GM12801 (cell line): ENCODE measurements around the gene MICOS13.

Experiments
- CTCF ChIP-seq: IDR thresholded peaks from one replicate; pipeline ENCODE4 v1.5.1; 2011; ENCODE audit warnings: control low read depth; ENCODE audit not compliant: insufficient read length; ENCODE audit errors: extremely low read depth

The MICOS13 gene

DNA sequence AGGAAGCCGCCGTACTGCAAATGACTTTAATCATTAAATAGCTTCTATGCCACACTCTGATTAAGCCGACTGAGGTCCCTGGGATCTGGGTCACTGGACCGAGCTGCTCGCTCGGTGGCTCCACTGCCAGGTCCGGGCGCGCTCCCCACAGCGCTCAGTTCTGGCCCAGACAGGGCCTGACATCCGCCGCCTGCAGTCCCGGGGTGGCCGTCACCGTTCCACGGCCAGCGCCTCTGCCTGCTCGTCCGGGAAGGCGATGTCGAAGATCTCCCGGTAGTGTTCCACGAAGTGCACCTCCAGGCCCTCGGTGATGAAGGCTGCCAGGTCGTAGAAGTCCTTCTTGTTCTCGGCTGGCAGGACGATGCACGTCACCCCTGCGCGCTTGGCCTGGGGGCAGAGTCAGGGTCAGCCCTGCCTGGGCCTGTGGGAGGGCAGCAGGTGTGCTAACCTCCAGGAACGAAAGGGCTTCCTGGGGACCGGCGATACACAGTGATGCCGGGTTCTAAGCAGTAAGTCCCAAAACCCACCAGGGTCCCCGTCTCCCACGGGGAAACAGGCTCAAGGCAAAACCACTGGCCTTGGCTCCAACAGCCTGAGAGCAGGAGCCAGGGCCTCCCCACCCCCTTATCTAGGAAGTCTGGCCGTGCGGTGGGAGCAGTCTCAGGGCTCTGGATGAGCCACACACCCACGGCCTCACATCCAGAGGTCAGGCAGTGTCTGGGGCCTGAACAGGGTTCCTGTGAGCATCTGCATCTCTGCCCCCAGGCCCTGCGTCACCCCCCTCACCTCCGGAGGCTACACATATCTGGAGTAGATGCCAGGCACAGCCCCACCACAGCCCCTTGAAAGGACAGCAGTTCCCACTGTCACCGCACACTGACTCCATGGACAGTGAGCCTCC, 11.8 kb upstream of the MICOS13 start:
- no peak for TF ChIP-seq CTCF

DNA sequence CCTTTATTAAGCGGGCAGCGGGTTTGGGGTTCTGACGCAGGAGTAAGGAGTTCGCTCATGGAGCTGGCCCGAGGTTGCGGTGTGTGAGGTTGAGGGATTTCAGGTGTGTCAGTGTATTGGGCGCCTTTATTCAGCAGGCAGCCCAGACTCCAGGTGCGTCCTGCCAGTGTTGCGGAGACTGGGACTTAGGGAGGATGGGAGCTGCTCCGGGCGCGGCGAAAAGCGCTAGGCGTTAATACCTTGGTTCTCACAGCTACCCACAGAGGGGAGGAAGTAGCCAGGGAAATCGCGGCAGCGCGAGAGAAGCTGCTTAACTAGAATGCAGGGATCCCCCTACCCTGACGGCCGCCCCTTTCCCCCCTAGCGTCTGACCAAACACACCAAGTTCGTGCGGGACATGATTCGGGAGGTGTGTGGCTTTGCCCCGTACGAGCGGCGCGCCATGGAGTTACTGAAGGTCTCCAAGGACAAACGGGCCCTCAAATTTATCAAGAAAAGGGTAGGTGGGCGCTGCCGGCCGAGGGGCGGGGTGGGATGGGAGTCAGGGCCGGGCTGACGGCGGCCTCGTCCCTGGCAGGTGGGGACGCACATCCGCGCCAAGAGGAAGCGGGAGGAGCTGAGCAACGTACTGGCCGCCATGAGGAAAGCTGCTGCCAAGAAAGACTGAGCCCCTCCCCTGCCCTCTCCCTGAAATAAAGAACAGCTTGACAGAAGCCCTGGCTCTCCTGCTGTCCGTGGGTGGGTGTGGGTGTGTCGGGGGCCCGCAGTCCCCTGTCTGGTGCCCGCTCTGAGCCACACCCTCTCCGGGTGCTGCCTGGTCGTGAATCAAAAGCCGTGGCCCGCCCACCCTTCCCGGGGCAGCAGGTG, 10.9 kb upstream of the MICOS13 start:
- TF ChIP-seq CTCF: no peak

- TF ChIP-seq CTCF: peak; percentile 89
Measured at GRCh38 chr19:5690125-5690954, 10.0 kb upstream of the MICOS13 start, which contains the start of gene RPL36. Gene RPL36, plus strand, starts transcription at chr19:5690295. Its CDS starts 213 bp downstream, at chr19:5690508.

DNA sequence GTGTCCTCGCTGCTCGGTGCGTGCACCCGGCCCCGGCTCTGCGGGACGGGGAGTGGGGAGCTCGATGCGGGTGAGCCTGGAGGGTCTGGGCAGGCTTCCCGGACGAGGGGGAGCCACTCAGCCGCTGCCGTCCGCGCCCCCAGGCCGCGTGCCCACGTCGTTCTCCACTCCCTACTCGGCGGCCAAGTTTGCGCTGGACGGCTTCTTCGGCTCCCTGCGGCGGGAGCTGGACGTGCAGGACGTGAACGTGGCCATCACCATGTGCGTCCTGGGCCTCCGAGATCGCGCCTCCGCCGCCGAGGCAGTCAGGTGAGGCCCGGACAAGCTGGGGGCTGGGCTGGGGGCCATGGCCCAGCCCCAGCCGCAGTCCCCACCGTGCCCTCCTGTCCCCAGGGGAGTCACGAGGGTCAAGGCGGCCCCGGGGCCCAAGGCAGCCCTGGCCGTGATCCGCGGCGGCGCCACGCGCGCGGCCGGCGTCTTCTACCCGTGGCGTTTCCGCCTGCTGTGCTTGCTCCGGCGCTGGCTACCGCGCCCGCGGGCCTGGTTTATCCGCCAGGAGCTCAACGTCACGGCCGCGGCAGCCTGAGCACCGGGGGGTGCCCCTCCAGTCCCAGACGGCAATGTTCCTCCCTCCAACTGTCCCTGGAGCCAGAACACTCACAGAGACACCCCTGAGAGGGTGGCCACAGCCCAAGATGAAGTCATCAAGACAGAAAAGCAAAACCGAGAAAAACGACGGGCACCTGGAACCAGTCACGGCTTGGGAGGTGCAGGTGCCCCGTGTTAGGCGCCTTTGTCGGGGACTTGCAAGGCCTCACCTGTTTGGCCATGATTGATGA, 7.3 kb upstream of the MICOS13 start:
- TF ChIP-seq CTCF: no peak

DNA sequence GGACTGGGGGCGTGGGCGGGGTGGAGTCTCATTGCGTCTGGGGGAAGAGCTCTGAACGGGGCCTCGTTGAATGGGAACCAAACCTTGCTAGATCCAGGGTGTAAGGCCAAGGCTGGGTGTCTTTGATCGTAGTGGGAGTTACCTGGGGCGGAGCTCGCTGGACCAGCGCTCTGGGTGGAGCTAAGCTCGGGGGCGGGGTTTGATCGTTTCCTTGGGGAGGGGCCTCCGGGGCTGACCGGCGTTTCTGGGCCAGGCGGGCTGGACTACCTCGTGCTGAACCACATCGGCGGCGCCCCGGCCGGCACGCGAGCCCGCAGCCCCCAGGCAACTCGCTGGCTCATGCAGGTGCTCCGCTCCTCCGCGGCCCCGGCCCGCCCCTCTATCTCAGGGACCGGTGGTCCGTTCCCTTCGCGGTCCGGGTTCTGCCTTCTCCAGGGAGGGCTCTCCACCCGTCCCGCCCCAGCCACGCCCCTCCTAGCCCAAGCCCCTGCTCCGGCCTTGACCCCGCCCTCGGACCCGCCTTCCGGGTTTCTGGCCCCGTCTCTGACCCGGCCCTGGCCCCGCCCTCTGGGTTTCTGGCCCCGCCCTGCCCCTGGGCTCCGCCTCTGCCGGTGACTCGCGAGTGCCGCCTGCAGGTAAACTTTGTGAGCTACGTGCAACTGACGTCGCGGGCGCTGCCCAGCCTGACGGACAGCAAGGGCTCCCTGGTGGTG, 6.5 kb upstream of the MICOS13 start:
- no peak for TF ChIP-seq CTCF

- no peak for TF ChIP-seq CTCF
Measured at GRCh38 chr19:5686326-5686646, 6.0 kb upstream of the MICOS13 start.
